RWPE2 (cell line): ENCODE measurements around the gene IFI30.

Source experiments
- ATAC-seq: fragments of 200-7000 bp; cut with Tn5 transposase; 3 replicates; pipeline ENCODE4 v1.9.1; 2021; ENCODE audit warnings: low read depth
- DNase-seq: peaks from one replicate; pipeline ENCODE4 v3.0.0-alpha.2; 2020; ENCODE audit warnings: low spot score
- H3K27ac ChIP-seq: fragments of 450-650 bp; 2 replicates; pipeline ENCODE4 v1.5.1; 2017; ENCODE audit warnings: mild to moderate bottlenecking; ENCODE audit not compliant: poor library complexity, severe bottlenecking
- H3K27me3 ChIP-seq: fragments of 250-450 bp; sonication (Bioruptor Pico); 2 replicates; pipeline ENCODE4 v1.5.1; 2021; ENCODE audit warnings: mild to moderate bottlenecking, moderate library complexity; ENCODE audit not compliant: insufficient read depth, poor library complexity, severe bottlenecking
- H3K36me3 ChIP-seq: fragments of 250-450 bp; sonication (Bioruptor Pico); 2 replicates; pipeline ENCODE4 v1.5.1; 2020; ENCODE audit warnings: low read depth, mild to moderate bottlenecking, moderate library complexity
- H3K4me1 ChIP-seq: fragments of 250-450 bp; sonication (Bioruptor Pico); 2 replicates; pipeline ENCODE4 v1.5.1; 2021; ENCODE audit warnings: mild to moderate bottlenecking, moderate library complexity; ENCODE audit not compliant: insufficient read depth, poor library complexity, severe bottlenecking
- H3K4me3 ChIP-seq: fragments of 250-450 bp; sonication (Bioruptor Pico); 2 replicates; pipeline ENCODE4 v1.5.1; 2021; ENCODE audit warnings: mild to moderate bottlenecking, moderate library complexity; ENCODE audit not compliant: severe bottlenecking
- H3K9me3 ChIP-seq: fragments of 250-450 bp; sonication (Bioruptor Pico); 2 replicates; pipeline ENCODE4 v1.5.1; 2021; ENCODE audit warnings: mild to moderate bottlenecking, moderate library complexity; ENCODE audit not compliant: severe bottlenecking
- TF ChIP-seq, protein P1 (sequence below): fragments of 450-650 bp; IDR thresholded peaks from one replicate; pipeline ENCODE4 v1.5.1; 2017; ENCODE audit warnings: mild to moderate bottlenecking, moderate library complexity; ENCODE audit not compliant: poor library complexity, severe bottlenecking

IFI30 gene

DNA sequence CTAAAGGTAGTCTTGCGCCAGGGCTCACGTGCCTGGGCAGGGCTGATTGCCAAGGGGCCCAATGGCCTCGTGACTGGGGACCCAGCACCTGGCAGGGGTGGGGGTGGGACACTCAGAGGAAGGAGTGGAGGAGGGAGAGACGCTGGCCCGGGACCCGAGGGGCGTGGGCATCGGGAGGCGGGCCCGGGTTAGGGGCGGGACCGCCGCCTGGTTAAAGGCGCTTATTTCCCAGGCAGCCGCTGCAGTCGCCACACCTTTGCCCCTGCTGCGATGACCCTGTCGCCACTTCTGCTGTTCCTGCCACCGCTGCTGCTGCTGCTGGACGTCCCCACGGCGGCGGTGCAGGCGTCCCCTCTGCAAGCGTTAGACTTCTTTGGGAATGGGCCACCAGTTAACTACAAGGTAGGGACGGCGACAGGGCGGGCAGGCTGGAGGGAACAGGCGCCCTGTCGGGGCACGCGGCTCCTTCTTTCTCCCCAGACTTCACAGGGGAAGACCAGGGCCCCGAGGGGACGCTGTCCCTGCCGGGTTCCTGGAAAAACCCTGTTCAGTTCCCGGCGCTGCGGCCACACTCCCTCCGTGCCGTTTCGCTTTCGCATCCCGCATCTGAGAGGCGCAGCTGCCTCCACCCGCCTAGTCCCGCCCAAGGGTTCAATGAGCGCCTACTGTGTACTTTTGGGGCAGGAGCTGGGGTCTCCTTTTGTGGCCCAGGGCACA lies at the start of gene IFI30:
TSS of gene IFI30 (plus strand) at position 242 of the 717 bp plus-strand sequence. CDS start at position 271, 29 bp downstream.
- H3K27ac ChIP-seq: no peak within 1 kb of the TSS
- H3K4me3 ChIP-seq: peak within 1 kb of the TSS; percentile 57
- no peaks in the 10 kb centered on the region for H3K27me3 ChIP-seq
- peak; percentile 79 for ATAC-seq
- peaks cover 3% of the 10 kb centered on the region for H3K4me1 ChIP-seq
- TF ChIP-seq, protein P1, sequence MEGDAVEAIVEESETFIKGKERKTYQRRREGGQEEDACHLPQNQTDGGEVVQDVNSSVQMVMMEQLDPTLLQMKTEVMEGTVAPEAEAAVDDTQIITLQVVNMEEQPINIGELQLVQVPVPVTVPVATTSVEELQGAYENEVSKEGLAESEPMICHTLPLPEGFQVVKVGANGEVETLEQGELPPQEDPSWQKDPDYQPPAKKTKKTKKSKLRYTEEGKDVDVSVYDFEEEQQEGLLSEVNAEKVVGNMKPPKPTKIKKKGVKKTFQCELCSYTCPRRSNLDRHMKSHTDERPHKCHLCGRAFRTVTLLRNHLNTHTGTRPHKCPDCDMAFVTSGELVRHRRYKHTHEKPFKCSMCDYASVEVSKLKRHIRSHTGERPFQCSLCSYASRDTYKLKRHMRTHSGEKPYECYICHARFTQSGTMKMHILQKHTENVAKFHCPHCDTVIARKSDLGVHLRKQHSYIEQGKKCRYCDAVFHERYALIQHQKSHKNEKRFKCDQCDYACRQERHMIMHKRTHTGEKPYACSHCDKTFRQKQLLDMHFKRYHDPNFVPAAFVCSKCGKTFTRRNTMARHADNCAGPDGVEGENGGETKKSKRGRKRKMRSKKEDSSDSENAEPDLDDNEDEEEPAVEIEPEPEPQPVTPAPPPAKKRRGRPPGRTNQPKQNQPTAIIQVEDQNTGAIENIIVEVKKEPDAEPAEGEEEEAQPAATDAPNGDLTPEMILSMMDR: no peak
- no peaks in the 10 kb centered on the region for H3K9me3 ChIP-seq
- DNase-seq: no peak
- H3K36me3 ChIP-seq: peaks cover 7% of the 10 kb centered on the region

- Histone ChIP-seq H3K4me3 (no peak overlapping the region), H3K4me1 (no peaks in the 10 kb centered on the region), H3K27ac (no peak overlapping the region), H3K9me3 (no peaks in the 10 kb centered on the region), H3K36me3 (peaks cover 4% of the 10 kb centered on the region; the same call in 1 of the 2 replicates), H3K27me3 (no peaks in the 10 kb centered on the region)
- ATAC-seq (no peak), DNase-seq (no peak)
- TF ChIP-seq, protein P1: no peak
These were observed 49.8 kb upstream of the IFI30 start for GRCh38 chr19:18123819-18124218.

- H3K36me3 ChIP-seq: peaks cover 4% of the 10 kb centered on the region; the same call in 1 of the 2 replicates
- H3K27me3 ChIP-seq: no peaks in the 10 kb centered on the region
- H3K4me1 ChIP-seq: no peaks in the 10 kb centered on the region
- no peak overlapping the region for H3K27ac ChIP-seq
- TF ChIP-seq, protein P1: no peak
- DNase-seq (no peak), ATAC-seq (no peak)
- no peaks in the 10 kb centered on the region for H3K9me3 ChIP-seq
- H3K4me3 ChIP-seq: no peak overlapping the region
These were observed 47.5 kb upstream of the IFI30 start for GRCh38 chr19:18126097-18126496.

DNA sequence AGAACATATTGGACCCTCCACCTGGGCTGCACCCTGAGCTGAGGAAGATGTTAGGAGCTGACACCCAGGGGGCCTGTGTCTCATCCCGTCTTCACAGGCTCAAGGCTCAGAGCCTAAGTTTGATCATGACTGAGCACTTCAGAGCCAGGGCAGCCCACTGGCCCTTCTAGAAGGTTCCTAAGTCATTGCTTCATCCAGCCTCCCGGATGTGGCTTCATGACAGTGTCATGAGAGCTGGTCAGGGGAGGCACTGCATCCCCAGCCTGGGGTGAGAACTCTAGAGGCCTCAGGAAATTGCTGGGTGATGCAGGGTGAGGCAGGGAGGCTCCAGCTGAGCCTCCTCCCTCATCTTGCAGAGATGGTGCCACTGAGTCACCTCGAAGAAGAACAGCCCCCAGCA lies 45.6 kb upstream of the IFI30 start:
- Histone ChIP-seq H3K4me3 (no peak overlapping the region), H3K27ac (no peak overlapping the region), H3K9me3 (no peaks in the 10 kb centered on the region), H3K4me1 (no peaks in the 10 kb centered on the region), H3K27me3 (no peaks in the 10 kb centered on the region), H3K36me3 (peaks cover 15% of the 10 kb centered on the region)
- TF ChIP-seq, protein P1: no peak
- no peak for ATAC-seq
- no peak for DNase-seq

DNA sequence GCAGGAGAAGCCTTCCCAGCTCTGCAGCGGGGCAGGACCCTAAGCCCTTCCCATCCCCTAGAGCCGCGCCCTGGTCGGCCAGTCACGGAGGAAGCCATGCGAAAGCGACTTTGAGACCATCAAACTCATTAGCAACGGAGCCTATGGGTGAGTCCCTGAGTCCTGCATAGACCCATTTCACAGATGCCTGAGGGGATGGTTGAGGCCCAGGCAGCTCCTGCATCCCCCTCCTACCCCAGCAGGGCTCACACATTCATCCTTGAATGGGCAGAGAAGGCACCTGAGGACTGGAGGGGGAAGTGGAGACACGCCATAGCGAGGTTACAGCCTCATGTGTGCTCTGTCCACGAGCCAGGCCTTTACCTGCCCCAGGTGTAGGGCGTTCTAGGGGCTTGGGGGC lies 44.8 kb upstream of the IFI30 start:
- no peak for DNase-seq
- TF ChIP-seq, protein P1: no peak
- Histone ChIP-seq H3K27me3 (no peaks in the 10 kb centered on the region), H3K27ac (no peak overlapping the region), H3K9me3 (no peaks in the 10 kb centered on the region), H3K4me3 (no peak overlapping the region), H3K4me1 (no peaks in the 10 kb centered on the region), H3K36me3 (peaks cover 16% of the 10 kb centered on the region)
- no peak for ATAC-seq
